OCI-LY7 (cell line): ENCODE results near the gene AEBP2. TPM values are rescaled to one million over a fixed set of nuclear protein-coding genes. Genes with fewer than 3 reads are reported as not detected.
A peak's percentile ranks its signal among the peaks of the same experiment; 100 is the strongest.

Experiments used
- BruUV-seq: library from RNA; stranded (reverse); fragments of 400-500 nt; replicated peaks from 2 replicates; lab custom pipeline; 2021; lab: Mats Ljungman, UMichigan
- CTCF ChIA-PET: fragments of 300-600 bp; sonication (Branson Sonifier 250); formaldehyde crosslinking; loops from one replicate; lab custom pipeline; 2022; ENCODE audit warnings: antibody characterized with exemption; ENCODE audit not compliant: unreplicated experiment; lab: Charles Lee
- POLR2A ChIA-PET: fragments of 300-600 bp; sonication (Branson Sonifier 250); formaldehyde crosslinking; loops from one replicate; lab custom pipeline; 2022; ENCODE audit warnings: antibody characterized with exemption; lab: Charles Lee
- DNase-seq: peaks from one replicate; pipeline ENCODE4 v3.0.0-alpha.2; 2015; ENCODE audit warnings: low spot score
- H2AFZ ChIP-seq: fragments of 200-600 bp; sonication (generic), shearing (Covaris generic); 2 replicates; pipeline ENCODE4 v1.6.1; 2014; ENCODE audit warnings: mild to moderate bottlenecking, antibody characterized with exemption, low read length, moderate library complexity
- H3K27ac ChIP-seq: fragments of 200-600 bp; sonication (generic); 2 replicates; pipeline ENCODE4 v1.5.1; 2014; ENCODE audit warnings: mixed run types, low read depth, mild to moderate bottlenecking, moderate library complexity, low read length, inconsistent platforms; ENCODE audit not compliant: poor library complexity, severe bottlenecking
- H3K36me3 ChIP-seq: fragments of 200-600 bp; sonication (generic); 2 replicates; pipeline ENCODE4 v1.6.1; 2014; ENCODE audit warnings: mild to moderate bottlenecking, antibody characterized with exemption, low read length, moderate library complexity, mixed read lengths; ENCODE audit not compliant: insufficient read depth
- H3K4me1 ChIP-seq: fragments of 200-600 bp; sonication (generic); 2 replicates; pipeline ENCODE4 v1.5.1; 2014; ENCODE audit warnings: mild to moderate bottlenecking, low read length; ENCODE audit not compliant: insufficient read depth, poor library complexity, severe bottlenecking
- H3K4me2 ChIP-seq: fragments of 200-600 bp; sonication (generic); 2 replicates; pipeline ENCODE4 v1.6.1; 2014; ENCODE audit warnings: mild to moderate bottlenecking, low read length
- H3K4me3 ChIP-seq: fragments of 200-600 bp; sonication (generic); 2 replicates; pipeline ENCODE4 v1.5.1; 2014; ENCODE audit warnings: mild to moderate bottlenecking, low read depth, low read length; ENCODE audit not compliant: poor library complexity, severe bottlenecking
- H3K79me2 ChIP-seq: fragments of 200-600 bp; sonication (generic); 2 replicates; pipeline ENCODE4 v1.6.1; 2016; ENCODE audit warnings: low read depth, mild to moderate bottlenecking, low read length, moderate library complexity, mixed read lengths; ENCODE audit not compliant: insufficient read depth
- H3K9me2 ChIP-seq: fragments of 200-600 bp; sonication (generic); 2 replicates; pipeline ENCODE4 v1.6.1; 2016; ENCODE audit warnings: mild to moderate bottlenecking, low read length, mixed read lengths; ENCODE audit not compliant: insufficient read depth
- H3K9me3 ChIP-seq: fragments of 200-600 bp; sonication (generic); 2 replicates; pipeline ENCODE4 v1.6.1; 2014; ENCODE audit warnings: mild to moderate bottlenecking, mixed run types, low read length, mixed read lengths
- H4K20me1 ChIP-seq: fragments of 200-600 bp; sonication (generic); 2 replicates; pipeline ENCODE4 v1.6.1; 2014; ENCODE audit warnings: mild to moderate bottlenecking, antibody characterized with exemption, low read length, moderate library complexity, mixed read lengths; ENCODE audit not compliant: insufficient read depth
- CTCF ChIP-seq: fragments of 200-600 bp; sonication (generic); conservative IDR thresholded peaks from 2 replicates; pipeline ENCODE4 v1.5.1; 2014; ENCODE audit warnings: mild to moderate bottlenecking, antibody characterized with exemption, low read length, moderate library complexity, mixed read lengths
- EZH2phosphoT487 ChIP-seq: fragments of 200-600 bp; sonication (generic); IDR thresholded peaks from 2 replicates; pipeline ENCODE4 v1.6.1; 2018; ENCODE audit warnings: low read depth, borderline replicate concordance, mild to moderate bottlenecking, mixed run types, antibody characterized with exemption, low read length, moderate library complexity, mixed read lengths
- intact Hi-C: fragments of 100-400 bp; cut with micrococcal nuclease; formaldehyde crosslinking; loops from one replicate; pipeline ENCODE4 v1.10.0; 2022; ENCODE audit not compliant: unreplicated experiment
- total RNA-seq, 2 experiments: library from RNA; depleted of rRNA in 1 of 2; stranded (reverse); fragments of >200 nt in 1 of 2; shearing (Covaris generic) in 1 of 2; gene quantifications; 2 replicates each; pipeline ENCODE4 v1.2.3, GENCODE V29; 2014 to 2022

AEBP2 gene
- total RNA-seq, 2 experiments from 2014 or later = 21.5 to 59.7 TPM

GRCh38 chr12:19431407-19432308 lies 7.6 kb upstream of the AEBP2 start:
- Histone ChIP-seq H4K20me1 (no peaks in the 10 kb centered on the region), H3K4me3 (no peak overlapping the region), H3K4me2 (no peak overlapping the region), H3K27ac (no peak overlapping the region), H3K9me3 (no peaks in the 10 kb centered on the region), H3K79me2 (no peaks in the 10 kb centered on the region), H3K36me3 (no peaks in the 10 kb centered on the region), H3K9me2 (no peaks in the 10 kb centered on the region), H3K4me1 (peaks cover 18% of the 10 kb centered on the region), H2AFZ (peak overlapping the region; percentile 85)
- no peak for DNase-seq
- ChIA-PET POLR2A (interaction anchor here (1.0 to 1.3 kb wide), 2 partner anchors 9 to 36 kb away, joined by 3 to 6 read pairs; no protein-coding TSS in a partner anchor), CTCF (no interaction called here)
- no peak for TF ChIP-seq CTCF
- no peak for TF ChIP-seq EZH2phosphoT487
- BruUV-seq = no TSS peak
- intact Hi-C loops = loop anchor here (10.0 kb wide), 1 partner anchor 713 kb away; no protein-coding TSS in a partner anchor

GRCh38 chr12:19432309-19433170 lies 6.8 kb upstream of the AEBP2 start:
- Histone ChIP-seq H3K79me2 (no peaks in the 10 kb centered on the region), H3K27ac (no peak overlapping the region), H3K4me1 (peaks cover 18% of the 10 kb centered on the region), H3K36me3 (no peaks in the 10 kb centered on the region), H2AFZ (peak overlapping the region; percentile 85), H3K4me2 (no peak overlapping the region), H3K9me2 (no peaks in the 10 kb centered on the region), H3K9me3 (no peaks in the 10 kb centered on the region), H3K4me3 (no peak overlapping the region), H4K20me1 (no peaks in the 10 kb centered on the region)
- intact Hi-C loops = loop anchor here (10.0 kb wide), 1 partner anchor 712 kb away; no protein-coding TSS in a partner anchor
- POLR2A ChIA-PET = interaction anchor here (1.0 to 1.3 kb wide), 2 partner anchors 10 to 35 kb away, joined by 3 to 6 read pairs; no protein-coding TSS in a partner anchor
- DNase-seq = no peak
- BruUV-seq = no TSS peak
- TF ChIP-seq CTCF (no peak), EZH2phosphoT487 (no peak)
- CTCF ChIA-PET = no interaction called here
